Osteoblast (primary cell): ENCODE results near the gene PCDHGA1. TPM values are rescaled to one million over a fixed set of nuclear protein-coding genes. Genes with fewer than 3 reads are reported as not detected.

Experiments used
- DNase-seq: peaks from one replicate; pipeline ENCODE4 v3.0.0; 2011; ENCODE audit warnings: low spot score, mixed read lengths; ENCODE audit not compliant: insufficient read length; ENCODE audit errors: missing footprints
- H2AFZ ChIP-seq: 2 replicates; pipeline ENCODE4 v1.6.0; 2011; ENCODE audit warnings: mild to moderate bottlenecking, low read length
- H3K27ac ChIP-seq: 2 replicates; pipeline ENCODE4 v1.5.1; 2011; ENCODE audit warnings: mild to moderate bottlenecking, low read depth, low read length, moderate library complexity
- H3K27me3 ChIP-seq: 2 replicates; pipeline ENCODE4 v1.6.0; 2012; ENCODE audit warnings: mild to moderate bottlenecking, control low read depth, inconsistent platforms, low read length, moderate library complexity; ENCODE audit not compliant: insufficient read depth
- H3K36me3 ChIP-seq: 2 replicates; pipeline ENCODE4 v1.5.1; 2011; ENCODE audit warnings: mild to moderate bottlenecking, low read length, control low read depth, moderate library complexity; ENCODE audit not compliant: insufficient read depth
- H3K4me1 ChIP-seq: 2 replicates; pipeline ENCODE4 v1.5.1; 2011; ENCODE audit warnings: mild to moderate bottlenecking, low read length, control low read depth, moderate library complexity; ENCODE audit not compliant: insufficient read depth
- H3K4me2 ChIP-seq: 2 replicates; pipeline ENCODE4 v1.6.0; 2011; ENCODE audit warnings: mild to moderate bottlenecking, low read length; ENCODE audit not compliant: insufficient read depth
- H3K4me3 ChIP-seq: fragments of 200-600 bp; sonication (generic); 3 replicates; pipeline ENCODE4 v1.5.1; 2012; ENCODE audit warnings: mild to moderate bottlenecking, low read length, inconsistent platforms; ENCODE audit not compliant: insufficient read depth
- H3K79me2 ChIP-seq: 2 replicates; pipeline ENCODE4 v1.6.0; 2012; ENCODE audit warnings: mild to moderate bottlenecking, low read length, control low read depth, inconsistent platforms; ENCODE audit not compliant: insufficient read depth
- H3K9me3 ChIP-seq: 2 replicates; pipeline ENCODE4 v1.5.1; 2011; ENCODE audit warnings: low read depth, low read length, control low read depth
- H4K20me1 ChIP-seq: 2 replicates; pipeline ENCODE4 v1.6.0; 2012; ENCODE audit warnings: mild to moderate bottlenecking, low read length, control low read depth; ENCODE audit not compliant: insufficient read depth
- total RNA-seq: library from RNA; depleted of rRNA; stranded (reverse); fragments of >200 nt; gene quantifications from 2 replicates; pipeline ENCODE4 v1.2.3, GENCODE V29; 2012
- TF ChIP-seq, protein P1 (sequence below): IDR thresholded peaks from 2 replicates; pipeline ENCODE4 v1.5.1; 2011; ENCODE audit warnings: mild to moderate bottlenecking, low read depth, low read length, moderate library complexity; ENCODE audit errors: extremely low read depth

The PCDHGA1 gene
- total RNA-seq, 1 donor, result 1.1 TPM

DNA sequence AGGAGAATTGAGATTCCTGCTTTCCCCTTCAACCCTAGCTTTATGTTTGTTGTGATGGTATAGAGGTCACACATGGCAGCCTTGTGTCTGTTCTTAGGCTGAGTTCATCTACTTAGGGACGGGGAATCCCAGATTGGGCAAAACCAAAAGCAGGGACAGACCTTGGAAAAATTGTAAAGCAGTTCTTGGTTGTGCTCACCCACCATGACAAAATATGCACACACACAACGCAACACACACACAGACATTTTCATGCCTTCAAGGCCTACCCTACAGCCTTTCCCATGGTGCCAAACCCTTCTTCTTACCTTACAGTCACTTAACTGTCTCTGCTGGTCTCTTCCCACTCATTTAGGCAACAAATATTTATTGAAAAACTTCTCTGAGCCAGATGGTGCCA, 173.4 kb downstream of the PCDHGA1 start:
- Histone ChIP-seq H2AFZ (no peak overlapping the region), H3K4me1 (peaks cover 20% of the 10 kb centered on the region), H3K4me3 (no peak overlapping the region), H3K36me3 (peaks cover 23% of the 10 kb centered on the region), H3K4me2 (no peak overlapping the region), H3K79me2 (peaks cover 13% of the 10 kb centered on the region), H3K27ac (no peak overlapping the region), H4K20me1 (no peaks in the 10 kb centered on the region), H3K27me3 (no peaks in the 10 kb centered on the region), H3K9me3 (no peaks in the 10 kb centered on the region)
- TF ChIP-seq, protein P1, sequence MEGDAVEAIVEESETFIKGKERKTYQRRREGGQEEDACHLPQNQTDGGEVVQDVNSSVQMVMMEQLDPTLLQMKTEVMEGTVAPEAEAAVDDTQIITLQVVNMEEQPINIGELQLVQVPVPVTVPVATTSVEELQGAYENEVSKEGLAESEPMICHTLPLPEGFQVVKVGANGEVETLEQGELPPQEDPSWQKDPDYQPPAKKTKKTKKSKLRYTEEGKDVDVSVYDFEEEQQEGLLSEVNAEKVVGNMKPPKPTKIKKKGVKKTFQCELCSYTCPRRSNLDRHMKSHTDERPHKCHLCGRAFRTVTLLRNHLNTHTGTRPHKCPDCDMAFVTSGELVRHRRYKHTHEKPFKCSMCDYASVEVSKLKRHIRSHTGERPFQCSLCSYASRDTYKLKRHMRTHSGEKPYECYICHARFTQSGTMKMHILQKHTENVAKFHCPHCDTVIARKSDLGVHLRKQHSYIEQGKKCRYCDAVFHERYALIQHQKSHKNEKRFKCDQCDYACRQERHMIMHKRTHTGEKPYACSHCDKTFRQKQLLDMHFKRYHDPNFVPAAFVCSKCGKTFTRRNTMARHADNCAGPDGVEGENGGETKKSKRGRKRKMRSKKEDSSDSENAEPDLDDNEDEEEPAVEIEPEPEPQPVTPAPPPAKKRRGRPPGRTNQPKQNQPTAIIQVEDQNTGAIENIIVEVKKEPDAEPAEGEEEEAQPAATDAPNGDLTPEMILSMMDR, result no peak
- no peak for DNase-seq

DNA sequence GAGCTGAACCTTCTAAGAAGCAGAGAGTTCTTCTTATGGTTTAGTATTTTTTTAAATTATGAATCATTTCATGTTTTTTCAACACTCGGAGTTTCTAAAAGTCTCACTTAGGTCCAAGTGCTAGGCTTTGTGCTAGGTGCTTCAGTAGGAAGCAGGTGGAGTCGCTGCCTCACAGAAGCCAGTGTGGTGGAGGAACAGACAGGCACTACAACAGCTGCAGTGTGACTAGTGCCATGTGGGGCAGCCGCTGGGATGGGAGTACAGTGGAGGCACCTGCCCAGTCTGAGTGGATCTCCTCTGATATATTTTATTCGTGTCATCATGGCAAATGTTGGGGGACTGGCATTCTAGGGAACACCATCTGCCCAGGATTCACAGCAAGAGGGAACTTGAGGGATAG, 173.9 kb downstream of the PCDHGA1 start:
- no peak overlapping the region for H3K27ac ChIP-seq
- peaks cover 23% of the 10 kb centered on the region for H3K36me3 ChIP-seq
- no peak overlapping the region for H3K4me3 ChIP-seq
- no peaks in the 10 kb centered on the region for H3K9me3 ChIP-seq
- H3K4me1 ChIP-seq, result peaks cover 21% of the 10 kb centered on the region
- H2AFZ ChIP-seq, result no peak overlapping the region
- DNase-seq, result no peak
- H3K79me2 ChIP-seq, result peaks cover 13% of the 10 kb centered on the region
- no peaks in the 10 kb centered on the region for H4K20me1 ChIP-seq
- TF ChIP-seq, protein P1, result no peak
- H3K4me2 ChIP-seq, result no peak overlapping the region
- no peaks in the 10 kb centered on the region for H3K27me3 ChIP-seq

DNA sequence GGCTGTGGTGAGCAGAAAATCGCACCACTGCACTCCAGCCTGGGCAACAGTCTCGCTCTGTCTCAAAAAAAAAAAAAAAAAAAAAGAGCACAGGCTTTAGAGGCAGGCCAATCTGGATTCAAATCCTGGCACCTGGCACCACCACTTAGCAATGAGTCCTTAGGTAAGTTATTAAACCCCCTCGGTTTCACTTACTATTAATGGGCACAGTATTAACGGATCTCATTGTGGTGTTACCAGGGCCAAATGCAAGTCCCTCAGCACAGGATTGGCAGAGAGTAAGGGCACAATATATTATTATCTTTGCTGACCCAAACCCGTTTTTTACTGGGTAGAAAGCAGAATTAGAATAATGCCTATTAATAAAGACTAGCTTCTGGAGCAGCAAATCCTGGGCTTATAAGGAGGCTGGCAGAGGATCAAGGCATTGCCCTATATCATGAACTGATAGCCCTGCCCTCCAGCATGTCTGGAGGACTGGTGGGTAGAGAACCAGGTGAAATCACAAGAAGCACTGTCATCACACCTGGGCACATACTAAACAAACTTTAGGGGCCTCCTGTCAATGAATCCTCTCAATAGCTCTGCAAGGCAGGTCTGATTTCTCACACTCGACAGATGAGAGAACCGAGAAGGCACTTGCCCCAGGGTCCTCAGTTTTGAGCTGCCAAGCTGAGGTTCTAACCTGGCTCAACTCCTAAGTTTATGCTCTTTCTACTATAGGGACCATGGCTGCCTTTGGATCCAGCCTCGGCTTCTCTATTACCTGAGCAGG, 176.3 kb downstream of the PCDHGA1 start:
- peaks cover 35% of the 10 kb centered on the region for H3K36me3 ChIP-seq
- peaks cover 18% of the 10 kb centered on the region for H3K79me2 ChIP-seq
- H3K4me1 ChIP-seq, result peaks cover 29% of the 10 kb centered on the region
- no peak overlapping the region for H3K4me3 ChIP-seq
- H2AFZ ChIP-seq, result no peak overlapping the region
- no peaks in the 10 kb centered on the region for H3K9me3 ChIP-seq
- H3K27me3 ChIP-seq, result no peaks in the 10 kb centered on the region
- H3K27ac ChIP-seq, result peak overlapping the region; percentile 87
- no peak overlapping the region for H3K4me2 ChIP-seq
- H4K20me1 ChIP-seq, result no peaks in the 10 kb centered on the region
- no peak for DNase-seq
- TF ChIP-seq, protein P1, result no peak

DNA sequence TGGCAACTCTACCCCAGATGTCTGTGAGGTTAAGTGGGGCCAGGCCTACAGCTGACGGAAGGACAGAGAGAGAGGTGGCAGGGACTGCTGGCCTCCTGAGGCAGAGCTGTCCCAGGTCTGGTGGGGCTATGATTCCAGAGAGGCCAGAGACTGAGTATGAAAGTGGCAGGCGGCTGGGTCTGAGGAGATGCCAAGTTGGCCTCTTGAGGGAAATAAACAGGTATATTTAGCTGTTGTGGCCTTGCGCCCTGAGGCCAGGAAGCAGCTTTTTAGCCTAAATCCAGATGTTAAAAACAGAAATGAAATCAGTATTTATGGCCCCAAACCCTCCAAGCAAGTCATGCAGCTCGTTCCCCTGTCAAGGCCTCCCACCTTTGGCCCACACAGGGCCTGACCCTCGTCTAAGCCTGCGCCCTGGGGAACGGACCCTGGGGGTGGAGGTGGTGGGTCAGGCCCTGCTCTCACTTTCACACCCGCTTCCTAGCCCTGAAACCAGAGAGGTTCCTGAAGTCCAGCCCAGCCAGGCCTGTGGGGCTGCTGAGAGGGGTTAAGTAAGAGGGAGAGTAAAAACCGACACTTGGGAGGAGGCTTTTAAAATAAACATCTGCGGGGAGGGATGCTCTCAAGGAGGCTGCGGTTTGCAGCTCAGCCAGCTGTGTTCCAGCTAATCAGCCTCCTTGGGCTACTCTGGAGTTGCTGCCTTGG, 177.2 kb downstream of the PCDHGA1 start:
- peak overlapping the region; percentile 62 for H3K4me3 ChIP-seq
- TF ChIP-seq, protein P1, result no peak
- DNase-seq, result peak; percentile 96
- H3K27ac ChIP-seq, result peak overlapping the region; percentile 87
- H2AFZ ChIP-seq, result no peak overlapping the region
- H3K9me3 ChIP-seq, result no peaks in the 10 kb centered on the region
- H3K36me3 ChIP-seq, result peaks cover 36% of the 10 kb centered on the region
- H3K79me2 ChIP-seq, result peaks cover 15% of the 10 kb centered on the region
- H3K27me3 ChIP-seq, result no peaks in the 10 kb centered on the region
- peaks cover 38% of the 10 kb centered on the region for H3K4me1 ChIP-seq
- H3K4me2 ChIP-seq, result peak overlapping the region; percentile 85
- no peaks in the 10 kb centered on the region for H4K20me1 ChIP-seq
